ENCODE results near the gene OR51M1.

Gene OR51M1

GRCh38 chr11:5349550-5349949, 34.1 kb upstream of the OR51M1 start:
- TF ChIP-seq CTCF (IDR thresholded peaks at IDR 0.05), result no peak

GRCh38 chr11:5351208-5351607, 32.4 kb upstream of the OR51M1 start, which contains the start of gene OR51B6:
OR51B6 (plus strand) TSS chr11:5351508; CDS start chr11:5351508, 0 bp downstream.
- no peak for TF ChIP-seq CTCF (IDR thresholded peaks at IDR 0.05)

GRCh38 chr11:5362017-5362625, 21.5 kb upstream of the OR51M1 start:
- no peak for TF ChIP-seq CTCF (IDR thresholded peaks at IDR 0.05)

GRCh38 chr11:5363679-5364078, 19.9 kb upstream of the OR51M1 start:
- TF ChIP-seq CTCF (IDR thresholded peaks at IDR 0.05), result no peak

- TF ChIP-seq CTCF (IDR thresholded peaks at IDR 0.05), result no peak
Measured at GRCh38 chr11:5364214-5364613, 19.4 kb upstream of the OR51M1 start.

GRCh38 chr11:5366856-5367255, 16.8 kb upstream of the OR51M1 start:
- no peak for TF ChIP-seq CTCF (IDR thresholded peaks at IDR 0.05)

- TF ChIP-seq CTCF (IDR thresholded peaks at IDR 0.05), result no peak
Measured at GRCh38 chr11:5367448-5368074, 16.1 kb upstream of the OR51M1 start.
